ENCODE measurements around the gene TESMIN.
A peak's percentile ranks its signal among the peaks of the same experiment; 100 is the strongest.

The TESMIN gene

DNA sequence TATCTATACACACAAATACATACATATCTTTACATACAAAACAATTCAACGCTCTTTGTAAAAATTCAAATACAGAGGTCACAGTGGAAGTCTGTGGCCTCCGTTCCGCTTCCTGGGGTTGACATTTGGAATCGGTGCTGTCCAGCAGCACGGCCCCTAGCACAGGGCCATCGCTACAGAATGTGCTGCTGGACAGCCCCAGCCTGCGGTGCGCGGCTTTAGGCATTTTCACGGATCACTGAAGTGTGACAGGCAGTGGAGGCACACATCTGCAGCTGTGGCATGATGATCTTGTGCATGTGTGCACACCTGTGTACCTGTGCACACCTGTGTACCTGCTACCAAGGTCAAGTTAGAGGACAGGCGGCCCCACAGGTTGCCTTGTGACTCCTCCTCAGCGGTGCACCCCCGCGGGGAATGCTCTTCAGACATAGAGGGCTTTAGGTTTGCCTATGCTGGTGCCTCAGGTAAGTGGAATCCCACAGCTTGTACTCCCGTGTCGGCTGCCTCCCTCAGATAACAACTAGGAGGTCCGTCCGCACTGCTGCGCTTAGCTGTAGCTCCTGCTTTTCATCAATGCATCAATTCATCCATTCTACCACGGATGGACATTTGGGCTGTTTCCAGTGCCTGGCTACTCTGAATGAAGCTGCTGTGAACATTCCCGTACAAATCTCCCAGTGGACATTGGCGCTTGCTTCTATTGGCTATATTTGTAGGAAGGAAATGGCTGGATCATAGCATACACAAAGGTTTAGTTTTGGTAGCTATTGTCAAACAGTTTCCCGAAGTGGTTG, 37.1 kb downstream of the TESMIN start:
- Mint-ChIP-seq H3K27me3 (ENCODE audit: low read depth, poor library complexity) (peaks cover 10% of the 10 kb centered on the region), H3K36me3 (ENCODE audit: low read depth) (peaks cover 5% of the 10 kb centered on the region), H3K4me1 (peaks cover 25% of the 10 kb centered on the region), H3K27ac (no peak overlapping the region), H3K4me3 (no peak overlapping the region), H3K9me3 (peaks cover 8% of the 10 kb centered on the region)
- TF ChIP-seq CTCF (IDR thresholded peaks at IDR 0.05), result no peak
- DNase-seq, result peak; percentile 51

- peak overlapping the region; percentile 4 for H3K27ac Mint-ChIP-seq
- no peak for DNase-seq
- TF ChIP-seq CTCF (IDR thresholded peaks at IDR 0.05), result no peak
- H3K4me1 Mint-ChIP-seq, result peaks cover 41% of the 10 kb centered on the region
- H3K27me3 Mint-ChIP-seq (ENCODE audit: low read depth, poor library complexity), result peaks cover 6% of the 10 kb centered on the region
- no peaks in the 10 kb centered on the region for H3K9me3 Mint-ChIP-seq
- H3K36me3 Mint-ChIP-seq (ENCODE audit: low read depth), result no peaks in the 10 kb centered on the region
- H3K4me3 Mint-ChIP-seq, result no peak overlapping the region
These were observed 40.2 kb downstream of the TESMIN start for GRCh38 chr11:68711114-68711513.

DNA sequence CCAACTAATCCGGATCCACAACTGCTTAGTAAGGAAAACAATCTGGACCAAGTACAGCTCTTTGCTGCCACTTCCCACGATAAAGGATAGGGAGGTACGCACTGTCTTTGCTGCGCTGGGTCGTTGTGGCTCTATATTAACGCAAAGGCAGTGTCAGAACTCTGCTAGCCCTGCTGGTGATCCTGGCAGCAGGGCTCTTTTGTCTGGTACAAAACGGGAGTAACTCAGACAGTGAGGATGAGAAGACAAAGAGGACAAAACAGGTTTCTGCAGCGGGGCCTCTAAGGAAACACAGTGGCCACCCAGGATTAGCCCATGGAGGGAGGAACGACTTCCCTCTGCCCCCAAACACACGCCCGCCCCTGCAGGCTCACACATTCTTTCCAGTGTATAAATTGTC, 40.9 kb downstream of the TESMIN start:
- Mint-ChIP-seq H3K27me3 (ENCODE audit: low read depth, poor library complexity) (peaks cover 7% of the 10 kb centered on the region), H3K36me3 (ENCODE audit: low read depth) (no peaks in the 10 kb centered on the region), H3K27ac (no peak overlapping the region), H3K4me3 (no peak overlapping the region), H3K4me1 (peaks cover 36% of the 10 kb centered on the region), H3K9me3 (no peaks in the 10 kb centered on the region)
- no peak for TF ChIP-seq CTCF (IDR thresholded peaks at IDR 0.05)
- DNase-seq, result no peak

- Mint-ChIP-seq H3K9me3 (no peaks in the 10 kb centered on the region), H3K27me3 (ENCODE audit: low read depth, poor library complexity) (peaks cover 18% of the 10 kb centered on the region), H3K36me3 (ENCODE audit: low read depth) (no peaks in the 10 kb centered on the region), H3K27ac (no peak overlapping the region), H3K4me3 (no peak overlapping the region), H3K4me1 (peaks cover 29% of the 10 kb centered on the region)
- no peak for TF ChIP-seq CTCF (IDR thresholded peaks at IDR 0.05)
- DNase-seq, result no peak
These were observed 42.3 kb downstream of the TESMIN start for GRCh38 chr11:68709062-68709461.

- Mint-ChIP-seq H3K4me1 (peaks cover 24% of the 10 kb centered on the region), H3K27ac (no peak overlapping the region), H3K27me3 (ENCODE audit: low read depth, poor library complexity) (peaks cover 25% of the 10 kb centered on the region), H3K4me3 (no peak overlapping the region), H3K36me3 (ENCODE audit: low read depth) (no peaks in the 10 kb centered on the region), H3K9me3 (no peaks in the 10 kb centered on the region)
- no peak for TF ChIP-seq CTCF (IDR thresholded peaks at IDR 0.05)
- DNase-seq, result no peak
These were observed 43.8 kb downstream of the TESMIN start for GRCh38 chr11:68707527-68707926.

- no peak for TF ChIP-seq CTCF (IDR thresholded peaks at IDR 0.05)
- H3K9me3 Mint-ChIP-seq, result peaks cover 8% of the 10 kb centered on the region
- peaks cover 21% of the 10 kb centered on the region for H3K4me1 Mint-ChIP-seq
- peaks cover 30% of the 10 kb centered on the region for H3K27me3 Mint-ChIP-seq (ENCODE audit: low read depth, poor library complexity)
- DNase-seq, result peak; percentile 28
- H3K36me3 Mint-ChIP-seq (ENCODE audit: low read depth), result no peaks in the 10 kb centered on the region
- no peak overlapping the region for H3K27ac Mint-ChIP-seq
- H3K4me3 Mint-ChIP-seq, result no peak overlapping the region
These were observed 46.4 kb downstream of the TESMIN start for GRCh38 chr11:68704887-68705286.

Measured in nephron progenitor cell (in vitro differentiated cells).